GM19351 (cell line): ENCODE measurements around the gene WASF3.
"Not testable (repeated sequence)": the region's sequence is repeated elsewhere in the genome, so short reads cannot be mapped to it uniquely, and the experiment has no call there.

Source experiments
- ATAC-seq: cut with Tn5 transposase; IDR thresholded peaks from one replicate; pipeline ENCODE4 v1.9.1; 2021; ENCODE audit warnings: mild to moderate bottlenecking, moderate library complexity; ENCODE audit not compliant: unreplicated experiment

WASF3 gene

DNA sequence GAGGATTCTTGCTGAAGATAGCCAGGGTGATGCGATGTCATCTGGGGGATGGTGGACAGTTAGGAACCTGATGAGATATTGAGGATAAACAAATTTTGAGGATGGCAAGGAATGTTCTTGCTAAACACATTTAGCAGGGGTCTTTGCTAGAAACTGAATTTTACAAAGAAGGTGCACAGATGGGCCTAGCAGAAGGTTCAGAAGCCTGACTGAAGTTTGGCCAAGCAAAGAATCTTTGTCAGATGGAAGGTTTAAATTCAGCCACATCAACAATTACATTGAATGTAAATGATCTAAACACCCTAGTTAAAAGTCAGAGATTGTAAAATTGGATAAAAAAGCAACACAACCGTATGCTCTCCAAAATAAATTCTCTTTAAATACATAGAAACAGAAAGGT, 68.8 kb downstream of the WASF3 start:
- ATAC-seq: no peak

DNA sequence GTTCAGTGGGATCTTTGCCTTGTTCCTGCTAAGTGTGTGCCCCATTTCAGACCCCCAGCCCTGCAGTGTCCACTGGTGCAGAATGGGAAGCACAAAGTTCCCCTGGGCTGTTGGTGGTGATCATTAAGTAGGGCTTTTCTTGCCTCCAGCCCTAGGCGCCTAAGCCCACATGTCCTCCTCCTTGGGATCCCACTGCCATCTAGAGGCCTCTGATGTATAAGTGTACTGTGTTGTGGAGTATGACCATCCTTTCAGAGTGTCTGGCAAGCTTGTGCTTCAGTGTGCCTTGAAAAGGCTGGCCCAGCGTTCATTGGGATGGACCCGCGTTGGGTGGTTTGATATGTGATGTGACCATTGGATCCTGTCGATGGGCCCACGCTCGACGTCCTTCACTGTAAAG, 71.2 kb downstream of the WASF3 start:
- ATAC-seq: no peak

- ATAC-seq: no peak
Measured at GRCh38 chr13:26629260-26629825, 71.9 kb downstream of the WASF3 start.

DNA sequence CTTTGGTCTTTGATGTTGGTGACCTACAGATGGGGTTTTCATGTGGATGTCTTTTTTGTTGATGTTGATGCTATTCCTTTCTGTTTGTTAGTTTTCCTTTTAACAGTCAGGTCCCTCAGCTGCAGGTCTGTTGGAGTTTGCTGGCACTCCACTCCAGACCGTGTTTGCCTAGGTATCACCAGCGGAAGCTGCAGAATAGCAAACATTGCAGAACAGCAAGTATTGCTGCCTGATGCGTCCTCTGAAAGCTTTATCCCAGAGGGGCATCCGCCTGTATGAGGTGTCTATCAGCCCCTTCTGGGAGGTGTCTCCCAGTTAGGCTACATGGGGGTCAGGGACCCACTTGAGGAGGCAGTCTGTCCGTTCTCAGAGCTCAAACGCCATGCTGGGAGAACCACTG, 78.2 kb downstream of the WASF3 start:
- not testable (repeated sequence) for ATAC-seq

DNA sequence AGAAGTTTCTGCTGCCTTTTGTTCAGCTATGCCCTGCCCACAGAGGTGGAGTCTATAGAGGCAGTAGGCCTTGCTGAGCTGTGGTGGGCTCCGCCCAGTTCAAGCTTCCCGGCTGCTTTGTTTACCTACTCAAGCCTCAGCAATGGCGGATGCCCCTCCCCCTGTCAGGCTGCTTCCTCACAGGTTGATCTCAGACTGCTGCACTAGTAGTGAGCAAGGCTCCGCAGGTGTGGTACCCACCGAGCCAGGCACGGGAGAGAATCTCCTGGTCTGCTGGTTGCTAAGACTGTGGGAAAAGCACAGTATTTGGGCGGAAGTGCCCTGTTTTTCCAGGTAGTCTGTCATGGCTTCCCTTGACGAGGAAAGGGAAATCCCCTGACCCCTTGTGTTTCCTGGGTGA, 78.6 kb downstream of the WASF3 start:
- not testable (repeated sequence) for ATAC-seq

DNA sequence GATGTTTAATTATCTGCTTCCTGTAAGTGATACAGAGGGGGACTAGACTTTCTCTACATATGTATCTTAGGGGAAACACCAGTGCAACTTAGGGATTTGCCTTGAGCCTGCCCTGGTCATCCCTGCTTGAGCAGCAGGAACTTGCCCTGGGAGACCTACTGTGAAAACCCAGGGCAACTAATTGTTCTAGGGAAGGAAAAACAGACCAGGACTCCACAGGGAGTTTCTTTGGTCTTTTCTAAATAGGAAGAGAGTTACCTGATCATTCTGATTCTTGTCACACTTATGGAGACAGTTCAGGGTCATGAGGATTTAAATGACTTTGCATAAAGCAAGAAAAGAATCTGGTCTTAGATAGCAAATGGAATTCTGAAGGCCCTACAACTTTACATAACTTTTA, 89.1 kb downstream of the WASF3 start:
- no peak for ATAC-seq

DNA sequence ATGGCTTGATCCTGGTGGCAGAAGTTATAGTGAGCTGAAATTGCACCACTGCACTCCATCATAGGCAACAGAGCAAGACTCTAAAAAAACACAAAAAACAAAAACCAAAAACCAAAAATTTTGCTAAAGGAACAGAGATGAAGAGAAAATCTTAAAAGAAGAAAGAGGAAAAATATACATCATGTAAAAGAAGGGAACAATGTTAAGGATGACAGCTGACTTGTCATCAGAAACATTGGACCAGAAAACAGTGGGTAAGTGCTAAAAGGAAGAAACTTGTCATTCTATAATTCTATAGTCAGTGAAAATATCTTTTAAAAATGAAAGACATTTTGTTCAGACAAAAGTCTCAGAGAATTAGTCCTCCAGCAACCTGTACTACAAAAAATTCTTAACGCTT, 93.8 kb downstream of the WASF3 start:
- no peak for ATAC-seq

GRCh38 chr13:26653310-26653709, 95.8 kb downstream of the WASF3 start:
- no peak for ATAC-seq

GRCh38 chr13:26653842-26654241, 96.4 kb downstream of the WASF3 start:
- ATAC-seq: no peak

GRCh38 chr13:26656919-26657318, 99.4 kb downstream of the WASF3 start:
- no peak for ATAC-seq

GRCh38 chr13:26658448-26659385, 101.2 kb downstream of the WASF3 start:
- ATAC-seq: no peak

- ATAC-seq: no peak
Measured at GRCh38 chr13:26660185-26660584, 102.7 kb downstream of the WASF3 start.

- ATAC-seq: no peak
Measured at GRCh38 chr13:26660766-26661165, 103.3 kb downstream of the WASF3 start.

DNA sequence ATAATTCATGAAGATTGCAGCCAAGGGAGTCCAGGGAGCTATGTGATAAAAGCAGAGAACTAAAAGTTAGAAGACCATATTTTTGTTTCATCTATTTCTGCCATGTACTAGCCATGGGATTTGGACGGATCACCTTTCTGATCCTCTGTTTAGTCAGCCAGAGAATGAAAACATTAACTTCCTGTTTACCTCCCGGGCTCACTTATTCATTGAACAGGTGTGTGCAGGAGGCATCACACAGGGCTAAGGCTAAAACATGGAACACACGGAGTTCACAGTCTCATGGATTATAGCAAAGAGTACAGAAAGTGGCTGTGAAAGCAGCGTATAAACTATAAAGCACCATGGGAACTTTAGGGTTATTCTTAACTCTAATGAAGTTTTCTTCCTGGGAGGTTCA, 106.3 kb downstream of the WASF3 start:
- ATAC-seq: no peak

GRCh38 chr13:26664286-26664685, 106.8 kb downstream of the WASF3 start:
- no peak for ATAC-seq

GRCh38 chr13:26664876-26665275, 107.4 kb downstream of the WASF3 start:
- ATAC-seq: no peak

DNA sequence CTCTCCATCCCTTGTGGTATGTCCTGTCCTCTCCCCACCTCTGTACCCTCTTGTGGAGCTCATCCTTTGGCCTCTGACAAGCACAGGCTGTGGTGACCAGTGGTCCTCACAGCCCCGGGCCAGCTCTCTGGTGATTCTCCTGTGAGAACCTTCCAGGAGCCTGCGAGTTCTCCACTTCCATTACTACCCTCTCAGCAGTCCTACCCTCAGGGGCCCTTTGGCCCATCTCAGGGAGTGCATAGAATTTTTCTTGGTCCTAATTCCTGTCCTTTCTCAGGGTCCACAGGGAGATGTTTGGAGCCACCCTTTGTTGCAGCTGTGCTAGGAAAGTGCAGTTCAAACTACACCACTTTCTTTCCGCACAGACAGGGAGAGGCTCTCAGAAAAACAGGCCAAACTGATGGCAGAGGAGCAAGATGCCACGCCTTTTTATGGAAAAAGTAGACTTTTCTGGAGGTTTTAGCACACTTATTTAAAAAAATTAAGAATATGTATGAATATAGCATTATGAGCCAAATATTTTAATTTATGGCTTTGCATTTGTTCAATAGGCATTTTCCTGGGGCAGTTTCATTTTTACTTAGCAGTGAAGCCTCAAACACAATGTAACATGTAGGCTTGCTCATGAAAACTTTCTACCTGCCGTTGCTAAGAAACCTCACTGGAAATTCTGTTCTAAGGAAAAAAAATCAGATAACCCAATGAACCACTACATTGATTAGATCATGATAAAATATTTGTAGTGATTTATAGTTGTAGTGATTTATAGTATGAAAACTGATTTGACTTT, 111.1 kb downstream of the WASF3 start:
- no peak for ATAC-seq

GRCh38 chr13:26673890-26674289, 116.4 kb downstream of the WASF3 start:
- ATAC-seq: no peak

GRCh38 chr13:26677156-26677555, 119.7 kb downstream of the WASF3 start:
- ATAC-seq: no peak

DNA sequence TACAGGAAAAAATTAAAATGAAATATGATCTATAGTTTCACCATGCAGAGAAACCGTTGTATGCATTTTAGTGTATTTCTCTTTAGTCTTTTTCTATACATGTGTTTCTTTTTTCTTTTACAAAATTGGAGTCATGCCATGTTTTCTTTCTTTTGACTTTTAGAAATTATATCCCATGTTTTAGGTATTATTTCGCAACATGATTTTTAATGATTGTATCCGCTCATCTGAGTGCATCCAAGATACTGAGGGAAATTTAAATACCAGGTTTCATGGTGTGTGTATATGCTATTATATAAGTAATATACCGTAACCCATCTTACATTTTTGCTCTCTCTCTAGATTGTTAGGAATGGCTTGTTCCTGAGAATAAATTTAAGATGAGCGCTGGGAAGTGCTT, 120.8 kb downstream of the WASF3 start:
- ATAC-seq: no peak

DNA sequence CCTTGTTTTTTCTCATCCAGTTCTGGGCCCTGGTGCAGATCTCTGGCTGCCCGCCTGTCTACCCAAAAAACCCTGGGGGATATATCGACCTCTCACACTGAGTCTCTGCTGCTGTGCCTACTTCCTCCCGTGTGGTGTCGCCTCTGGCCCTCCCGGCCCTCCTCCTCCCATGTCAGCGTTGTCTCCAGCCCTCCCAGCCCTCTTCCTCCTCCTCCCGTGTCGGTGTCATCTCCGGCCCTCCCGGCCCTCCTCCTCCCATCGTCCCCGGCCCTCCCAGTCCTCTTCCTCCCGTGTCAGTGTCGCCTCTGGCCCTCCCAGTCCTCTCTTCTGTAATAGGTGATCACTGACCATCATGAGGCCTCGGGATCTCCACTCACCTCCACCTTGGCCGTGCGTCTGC, 121.3 kb downstream of the WASF3 start:
- ATAC-seq: no peak
